D721Med (cell line): ENCODE data around the gene NECAP2.
A peak's percentile ranks its signal among the peaks of the same experiment; 100 is the strongest.
"Not testable (repeated sequence)": the region's sequence is repeated elsewhere in the genome, so short reads cannot be mapped to it uniquely, and the experiment has no call there.

Experiments used
- DNase-seq: peaks from one replicate; pipeline ENCODE4 v3.0.0; 2011; ENCODE audit warnings: low spot score; ENCODE audit not compliant: insufficient read length
- FAIRE-seq: peaks from 2 replicates; lab custom pipeline; 2011; peaks lifted over from hg19 to GRCh38; lab: Jason Lieb, UNC
- CTCF ChIP-seq: IDR thresholded peaks from 2 replicates; pipeline ENCODE4 v1.5.1; 2012; ENCODE audit warnings: mild to moderate bottlenecking, control low read depth; ENCODE audit not compliant: insufficient read depth; ENCODE audit errors: missing control alignments

NECAP2 gene

GRCh38 chr1:16461681-16462080 is 21.2 kb downstream of the NECAP2 start:
- FAIRE-seq, result no peak

GRCh38 chr1:16462773-16463330 is 22.3 kb downstream of the NECAP2 start:
- no peak for TF ChIP-seq CTCF
- no peak for DNase-seq
- FAIRE-seq, result no peak

More at GRCh38 chr1:16461681-16462080, 21.2 kb downstream of the NECAP2 start:
- DNase-seq, result no peak
- TF ChIP-seq CTCF, result no peak

- DNase-seq (no peak), FAIRE-seq (no peak)
- TF ChIP-seq CTCF, result no peak
Measured at GRCh38 chr1:16464917-16465625, 24.5 kb downstream of the NECAP2 start.

- DNase-seq, result no peak
- FAIRE-seq, result no peak
Measured at GRCh38 chr1:16468558-16468957, 28.0 kb downstream of the NECAP2 start.

GRCh38 chr1:16474166-16474800 is 33.8 kb downstream of the NECAP2 start:
- no peak for TF ChIP-seq CTCF
- DNase-seq (no peak), FAIRE-seq (no peak)

More at GRCh38 chr1:16468558-16468957, 28.0 kb downstream of the NECAP2 start:
- TF ChIP-seq CTCF, result no peak

GRCh38 chr1:16474891-16475290 is 34.4 kb downstream of the NECAP2 start:
- peak; percentile 9 for TF ChIP-seq CTCF
- not testable (repeated sequence) for FAIRE-seq, DNase-seq

- FAIRE-seq, result not testable (repeated sequence)
Measured at GRCh38 chr1:16475771-16476770, 35.5 kb downstream of the NECAP2 start.

More at GRCh38 chr1:16475771-16476770, 35.5 kb downstream of the NECAP2 start:
- DNase-seq, result not testable (repeated sequence)
